Chondrocyte (in vitro differentiated cells): Measurements from ENCODE around the gene EHMT1. TPM values are rescaled to one million over a fixed set of nuclear protein-coding genes. Genes with fewer than 3 reads are reported as not detected.
A peak's percentile ranks its signal among the peaks of the same experiment; 100 is the strongest.

Source experiments
- DNase-seq: peaks from one replicate; pipeline ENCODE4 v3.0.0; 2021; ENCODE audit warnings: mixed read lengths, low spot score
- H3K27ac Mint-ChIP-seq: one replicate; pipeline ENCODE4 v1.8.0; 2021; ENCODE audit warnings: mild to moderate bottlenecking, moderate library complexity, mixed read lengths; ENCODE audit not compliant: unreplicated experiment
- H3K27me3 Mint-ChIP-seq: 2 replicates; pipeline ENCODE4 v1.8.0; 2021; ENCODE audit warnings: low read depth, mixed read lengths
- H3K36me3 Mint-ChIP-seq: 2 replicates; pipeline ENCODE4 v1.8.0; 2021; ENCODE audit warnings: low read depth, mixed read lengths
- H3K4me1 Mint-ChIP-seq: 2 replicates; pipeline ENCODE4 v1.8.0; 2021; ENCODE audit warnings: low read depth, mild to moderate bottlenecking, mixed read lengths
- H3K4me3 Mint-ChIP-seq: one replicate; pipeline ENCODE4 v1.8.0; 2021; ENCODE audit warnings: mild to moderate bottlenecking, moderate library complexity, mixed read lengths; ENCODE audit not compliant: unreplicated experiment
- H3K9me3 Mint-ChIP-seq: 2 replicates; pipeline ENCODE4 v1.8.0; 2021; ENCODE audit warnings: low read depth, mixed read lengths
- CTCF ChIP-seq: fragments of 200-600 bp; sonication (generic); IDR thresholded peaks from 2 replicates; pipeline ENCODE4 v1.5.0; 2021; ENCODE audit warnings: antibody characterized with exemption, mild to moderate bottlenecking, moderate library complexity
- total RNA-seq: library from RNA; stranded (reverse); gene quantifications from 3 replicates; pipeline ENCODE4 v1.2.1, GENCODE V29; 2021

Gene EHMT1
- total RNA-seq, 1 donor from 2014 or later, result 61.0 TPM

- peaks cover 41% of the 10 kb centered on the region for H3K4me1 Mint-ChIP-seq
- DNase-seq, result peak; percentile 51
- H3K36me3 Mint-ChIP-seq, result peaks cover 10% of the 10 kb centered on the region
- H3K27ac Mint-ChIP-seq, result no peak overlapping the region
- no peak for TF ChIP-seq CTCF
- H3K27me3 Mint-ChIP-seq, result no peaks in the 10 kb centered on the region
- H3K4me3 Mint-ChIP-seq, result no peak overlapping the region
- H3K9me3 Mint-ChIP-seq, result no peaks in the 10 kb centered on the region
Observed at GRCh38 chr9:137665697-137666512, 47.1 kb downstream of the EHMT1 start.

GRCh38 chr9:137666513-137666822, 47.7 kb downstream of the EHMT1 start:
- Mint-ChIP-seq H3K4me1 (peaks cover 38% of the 10 kb centered on the region), H3K27me3 (no peaks in the 10 kb centered on the region), H3K4me3 (no peak overlapping the region), H3K9me3 (no peaks in the 10 kb centered on the region), H3K36me3 (peaks cover 10% of the 10 kb centered on the region), H3K27ac (no peak overlapping the region)
- DNase-seq, result peak; percentile 68
- TF ChIP-seq CTCF, result no peak

GRCh38 chr9:137666955-137667670, 48.3 kb downstream of the EHMT1 start:
- no peak for TF ChIP-seq CTCF
- DNase-seq, result peak; percentile 70
- peaks cover 38% of the 10 kb centered on the region for H3K4me1 Mint-ChIP-seq

GRCh38 chr9:137668203-137668602, 49.4 kb downstream of the EHMT1 start:
- TF ChIP-seq CTCF, result no peak
- no peak for DNase-seq
- Mint-ChIP-seq H3K36me3 (peaks cover 10% of the 10 kb centered on the region), H3K4me1 (peaks cover 39% of the 10 kb centered on the region), H3K9me3 (no peaks in the 10 kb centered on the region), H3K4me3 (no peak overlapping the region), H3K27ac (no peak overlapping the region), H3K27me3 (no peaks in the 10 kb centered on the region)

More at GRCh38 chr9:137666955-137667670, 48.3 kb downstream of the EHMT1 start:
- Mint-ChIP-seq H3K27me3 (no peaks in the 10 kb centered on the region), H3K9me3 (no peaks in the 10 kb centered on the region), H3K27ac (no peak overlapping the region), H3K4me3 (no peak overlapping the region), H3K36me3 (peaks cover 10% of the 10 kb centered on the region)

- peak; percentile 96 for DNase-seq
- Mint-ChIP-seq H3K4me1 (peaks cover 44% of the 10 kb centered on the region), H3K27ac (no peak overlapping the region), H3K4me3 (no peak overlapping the region), H3K9me3 (no peaks in the 10 kb centered on the region), H3K27me3 (no peaks in the 10 kb centered on the region), H3K36me3 (peaks cover 10% of the 10 kb centered on the region)
- TF ChIP-seq CTCF, result no peak
Observed at GRCh38 chr9:137669261-137669672, 50.5 kb downstream of the EHMT1 start.
